IMR-90 (cell line): ENCODE measurements around the gene HSD17B7.
"Not testable (repeated sequence)": the region's sequence is repeated elsewhere in the genome, so short reads cannot be mapped to it uniquely, and the experiment has no call there.

ENCODE experiments used
- CEBPB ChIP-seq: IDR thresholded peaks from 2 replicates; pipeline ENCODE4 v1.6.1; 2012; ENCODE audit warnings: low read depth, low read length, improper control_type of control experiment
- MAFK ChIP-seq: IDR thresholded peaks from 2 replicates; pipeline ENCODE4 v1.6.1; 2012; ENCODE audit warnings: low read depth, low read length, improper control_type of control experiment
- MXI1 ChIP-seq: IDR thresholded peaks from 2 replicates; pipeline ENCODE4 v1.6.1; 2012; ENCODE audit warnings: low read depth, mild to moderate bottlenecking, low read length, moderate library complexity, borderline replicate concordance
- NFE2L2 ChIP-seq: fragments of 150-350 bp; IDR thresholded peaks from 2 replicates; pipeline ENCODE4 v1.6.1; 2016; ENCODE audit warnings: low read depth, mild to moderate bottlenecking, low read length
- POLR2A ChIP-seq: IDR thresholded peaks from 2 replicates; pipeline ENCODE4 v1.6.1; 2012; ENCODE audit warnings: mild to moderate bottlenecking, low read depth, low read length
- RAD21 ChIP-seq: IDR thresholded peaks from 2 replicates; pipeline ENCODE4 v1.6.1; 2012; ENCODE audit warnings: low read length, improper control_type of control experiment
- RFX5 ChIP-seq: IDR thresholded peaks from 2 replicates; pipeline ENCODE4 v1.8.0; 2012; ENCODE audit warnings: low read depth, mild to moderate bottlenecking, low read length, moderate library complexity
- TF ChIP-seq, protein P1 (sequence below): conservative IDR thresholded peaks from 2 replicates; pipeline ENCODE4 v1.5.1; 2012; ENCODE audit warnings: mild to moderate bottlenecking, low read depth, low read length, improper control_type of control experiment
- TF ChIP-seq, protein P2 (sequence below): fragments of 150-350 bp; IDR thresholded peaks from 2 replicates; pipeline ENCODE4 v1.6.1; 2017; ENCODE audit warnings: mild to moderate bottlenecking, antibody characterized with exemption, low read length, low read depth

DNA sequence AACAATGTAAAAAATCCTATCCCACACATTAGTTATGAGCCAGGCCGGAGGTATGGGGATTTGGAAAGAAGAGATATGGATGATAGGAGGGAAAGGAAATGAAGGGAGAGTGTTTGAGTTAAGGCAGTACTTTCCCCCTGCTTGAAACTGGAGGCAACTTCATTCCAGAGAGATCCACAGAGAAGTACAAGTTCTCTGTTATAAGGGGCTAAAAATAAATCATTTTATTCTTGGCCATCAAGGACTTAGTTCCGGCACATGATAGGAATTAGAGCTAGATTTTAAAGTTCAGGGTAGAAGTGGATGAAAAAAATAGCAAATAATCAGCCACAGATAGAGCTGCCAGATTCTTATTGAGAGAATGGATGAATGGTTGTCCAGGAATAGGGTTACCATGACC, 27.6 kb downstream of the HSD17B7 start:
- TF ChIP-seq, protein P1, sequence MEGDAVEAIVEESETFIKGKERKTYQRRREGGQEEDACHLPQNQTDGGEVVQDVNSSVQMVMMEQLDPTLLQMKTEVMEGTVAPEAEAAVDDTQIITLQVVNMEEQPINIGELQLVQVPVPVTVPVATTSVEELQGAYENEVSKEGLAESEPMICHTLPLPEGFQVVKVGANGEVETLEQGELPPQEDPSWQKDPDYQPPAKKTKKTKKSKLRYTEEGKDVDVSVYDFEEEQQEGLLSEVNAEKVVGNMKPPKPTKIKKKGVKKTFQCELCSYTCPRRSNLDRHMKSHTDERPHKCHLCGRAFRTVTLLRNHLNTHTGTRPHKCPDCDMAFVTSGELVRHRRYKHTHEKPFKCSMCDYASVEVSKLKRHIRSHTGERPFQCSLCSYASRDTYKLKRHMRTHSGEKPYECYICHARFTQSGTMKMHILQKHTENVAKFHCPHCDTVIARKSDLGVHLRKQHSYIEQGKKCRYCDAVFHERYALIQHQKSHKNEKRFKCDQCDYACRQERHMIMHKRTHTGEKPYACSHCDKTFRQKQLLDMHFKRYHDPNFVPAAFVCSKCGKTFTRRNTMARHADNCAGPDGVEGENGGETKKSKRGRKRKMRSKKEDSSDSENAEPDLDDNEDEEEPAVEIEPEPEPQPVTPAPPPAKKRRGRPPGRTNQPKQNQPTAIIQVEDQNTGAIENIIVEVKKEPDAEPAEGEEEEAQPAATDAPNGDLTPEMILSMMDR, result not testable (repeated sequence)
- not testable (repeated sequence) for TF ChIP-seq NFE2L2, MAFK, RAD21, CEBPB, MXI1, POLR2A, RFX5
- TF ChIP-seq, protein P2, sequence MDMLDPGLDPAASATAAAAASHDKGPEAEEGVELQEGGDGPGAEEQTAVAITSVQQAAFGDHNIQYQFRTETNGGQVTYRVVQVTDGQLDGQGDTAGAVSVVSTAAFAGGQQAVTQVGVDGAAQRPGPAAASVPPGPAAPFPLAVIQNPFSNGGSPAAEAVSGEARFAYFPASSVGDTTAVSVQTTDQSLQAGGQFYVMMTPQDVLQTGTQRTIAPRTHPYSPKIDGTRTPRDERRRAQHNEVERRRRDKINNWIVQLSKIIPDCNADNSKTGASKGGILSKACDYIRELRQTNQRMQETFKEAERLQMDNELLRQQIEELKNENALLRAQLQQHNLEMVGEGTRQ, result not testable (repeated sequence)
